Measurements from ENCODE around the gene ZNF684. TPM values are rescaled to one million over a fixed set of nuclear protein-coding genes. Genes with fewer than 3 reads are reported as not detected.
"Not testable (repeated sequence)": the region's sequence is repeated elsewhere in the genome, so short reads cannot be mapped to it uniquely, and the experiment has no call there.

Gene ZNF684
- total RNA-seq, 6 donors from 2014 or later, result 1.2 to 5.3 (median 3.5) TPM

DNA sequence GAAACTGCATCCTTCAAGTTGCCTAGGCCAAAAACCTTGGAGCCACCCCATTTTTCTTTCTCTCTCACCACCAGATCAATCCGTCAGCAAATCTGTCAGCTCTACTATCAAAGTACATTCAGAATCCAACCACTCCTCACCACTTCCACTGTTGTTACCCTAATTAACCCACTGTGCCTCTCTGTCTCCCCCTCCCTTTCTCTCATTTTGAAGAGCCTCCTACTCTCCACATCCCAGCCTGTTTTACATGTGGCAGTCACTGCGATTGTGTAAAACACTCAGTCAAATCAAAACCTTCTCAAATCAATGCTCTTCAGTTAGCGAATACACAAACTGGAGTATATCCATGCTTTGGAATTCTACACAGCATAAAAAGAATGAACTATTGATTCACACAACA, 33.1 kb downstream of the ZNF684 start:
- DNase-seq (no peak), ATAC-seq (ENCODE audit: low FRiP score in 2 of 2) (no peak)
- Histone ChIP-seq H3K27me3 (no peaks in the 10 kb centered on the region), H3K4me1 (no peaks in the 10 kb centered on the region), H3K36me3 (no peaks in the 10 kb centered on the region), H3K27ac (no peak overlapping the region), H3K4me3 (no peak overlapping the region), H3K9me3 (no peaks in the 10 kb centered on the region)
- WGBS, 2 donors, result 68 to 69% methylated on average over 3 of the region's 3 CpGs
- TF ChIP-seq POLR2A (IDR thresholded peaks at IDR 0.05), result no peak
- TF ChIP-seq, protein P1, sequence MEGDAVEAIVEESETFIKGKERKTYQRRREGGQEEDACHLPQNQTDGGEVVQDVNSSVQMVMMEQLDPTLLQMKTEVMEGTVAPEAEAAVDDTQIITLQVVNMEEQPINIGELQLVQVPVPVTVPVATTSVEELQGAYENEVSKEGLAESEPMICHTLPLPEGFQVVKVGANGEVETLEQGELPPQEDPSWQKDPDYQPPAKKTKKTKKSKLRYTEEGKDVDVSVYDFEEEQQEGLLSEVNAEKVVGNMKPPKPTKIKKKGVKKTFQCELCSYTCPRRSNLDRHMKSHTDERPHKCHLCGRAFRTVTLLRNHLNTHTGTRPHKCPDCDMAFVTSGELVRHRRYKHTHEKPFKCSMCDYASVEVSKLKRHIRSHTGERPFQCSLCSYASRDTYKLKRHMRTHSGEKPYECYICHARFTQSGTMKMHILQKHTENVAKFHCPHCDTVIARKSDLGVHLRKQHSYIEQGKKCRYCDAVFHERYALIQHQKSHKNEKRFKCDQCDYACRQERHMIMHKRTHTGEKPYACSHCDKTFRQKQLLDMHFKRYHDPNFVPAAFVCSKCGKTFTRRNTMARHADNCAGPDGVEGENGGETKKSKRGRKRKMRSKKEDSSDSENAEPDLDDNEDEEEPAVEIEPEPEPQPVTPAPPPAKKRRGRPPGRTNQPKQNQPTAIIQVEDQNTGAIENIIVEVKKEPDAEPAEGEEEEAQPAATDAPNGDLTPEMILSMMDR (IDR thresholded peaks at IDR 0.05), result no peak
- TF ChIP-seq POLR2AphosphoS5 (IDR thresholded peaks at IDR 0.05), result no peak
- TF ChIP-seq EP300 (IDR thresholded peaks at IDR 0.05), result no peak

DNA sequence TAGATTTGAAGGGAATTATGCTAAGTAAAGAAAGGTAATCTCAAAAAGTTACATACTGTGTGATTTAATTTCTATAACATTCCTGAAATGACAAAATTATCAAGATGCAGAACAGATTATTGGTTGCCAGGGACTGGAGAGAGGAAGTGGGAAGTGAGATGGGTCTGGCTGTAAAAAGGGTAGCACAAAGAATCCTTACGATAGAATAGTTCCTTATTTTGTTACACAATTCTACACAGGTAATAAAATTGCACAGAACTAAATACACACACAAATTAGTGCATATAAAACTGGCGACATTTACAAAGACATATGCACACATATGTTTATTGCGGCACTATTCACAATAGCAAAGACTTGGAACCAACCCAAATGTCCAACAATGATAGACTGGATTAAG, 33.5 kb downstream of the ZNF684 start:
- DNase-seq (no peak), ATAC-seq (ENCODE audit: low FRiP score in 2 of 2) (no peak)
- TF ChIP-seq EP300 (IDR thresholded peaks at IDR 0.05), result no peak
- TF ChIP-seq, protein P1 (IDR thresholded peaks at IDR 0.05), result no peak
- TF ChIP-seq POLR2AphosphoS5 (IDR thresholded peaks at IDR 0.05), result no peak
- no peak for TF ChIP-seq POLR2A (IDR thresholded peaks at IDR 0.05)
- Histone ChIP-seq H3K27ac (no peak overlapping the region), H3K4me1 (no peaks in the 10 kb centered on the region), H3K27me3 (no peaks in the 10 kb centered on the region), H3K36me3 (no peaks in the 10 kb centered on the region), H3K4me3 (no peak overlapping the region), H3K9me3 (no peaks in the 10 kb centered on the region)
- 80 to 86% methylated on average over 3 of the region's 3 CpGs for WGBS, 2 donors

GRCh38 chr1:40567825-40568224, 36.4 kb downstream of the ZNF684 start:
- WGBS, 2 donors, result 53 to 63% methylated on average over 1 of the region's 1 CpG
- DNase-seq, result no peak
- Histone ChIP-seq H3K4me1 (no peaks in the 10 kb centered on the region), H3K9me3 (no peaks in the 10 kb centered on the region), H3K4me3 (no peak overlapping the region), H3K36me3 (no peaks in the 10 kb centered on the region), H3K27me3 (no peaks in the 10 kb centered on the region), H3K27ac (no peak overlapping the region)
- ATAC-seq (ENCODE audit: low FRiP score in 2 of 2), result no peak
- TF ChIP-seq POLR2AphosphoS5 (IDR thresholded peaks at IDR 0.05) (no peak), POLR2A (IDR thresholded peaks at IDR 0.05) (no peak), EP300 (IDR thresholded peaks at IDR 0.05) (no peak)
- TF ChIP-seq, protein P1 (IDR thresholded peaks at IDR 0.05), result no peak

GRCh38 chr1:40574805-40575204, 43.4 kb downstream of the ZNF684 start:
- peak in 1 of 2 donors; percentile 39 for ATAC-seq (ENCODE audit: low FRiP score in 2 of 2)
- H3K27ac ChIP-seq, H3K9me3 ChIP-seq, H3K4me3 ChIP-seq, H3K27me3 ChIP-seq, H3K4me1 ChIP-seq, H3K36me3 ChIP-seq, DNase-seq: not testable (repeated sequence)
- 30 to 59% methylated on average over 3 of the region's 3 CpGs for WGBS, 2 donors

GRCh38 chr1:40575336-40575735, 43.9 kb downstream of the ZNF684 start:
- Histone ChIP-seq H3K27me3 (no peaks in the 10 kb centered on the region), H3K4me1 (peaks cover 0 to 3% (median 0%) of the 10 kb centered on the region in 4 donors), H3K4me3 (no peak overlapping the region), H3K36me3 (no peaks in the 10 kb centered on the region), H3K27ac (no peak overlapping the region), H3K9me3 (no peaks in the 10 kb centered on the region)
- no peak for DNase-seq
- TF ChIP-seq POLR2A (IDR thresholded peaks at IDR 0.05) (no peak), POLR2AphosphoS5 (IDR thresholded peaks at IDR 0.05) (no peak), EP300 (IDR thresholded peaks at IDR 0.05) (no peak)
- TF ChIP-seq, protein P1 (IDR thresholded peaks at IDR 0.05), result no peak
- no peak for ATAC-seq (ENCODE audit: low FRiP score in 2 of 2)
